HepG2 (cell line): ENCODE measurements around the gene CDC42EP1. TPM values are rescaled to one million over a fixed set of nuclear protein-coding genes. Genes with fewer than 3 reads are reported as not detected.

Experiments used
- CHD2 ChIP-seq: IDR thresholded peaks from 2 replicates; pipeline ENCODE4 v1.6.1; 2011; ENCODE audit warnings: low read depth, low read length, improper control_type of control experiment
- HDAC1 ChIP-seq: sonication (generic); formaldehyde crosslinking; IDR thresholded peaks from 2 replicates; pipeline ENCODE4 v1.5.1; 2020; ENCODE audit warnings: mild to moderate bottlenecking, missing genetic modification reagents
- MBNL3 ChIP-seq: fragments of 250-450 bp; sonication (Bioruptor Pico); conservative IDR thresholded peaks from 2 replicates; pipeline ENCODE4 v1.8.0; 2022; ENCODE audit warnings: mild to moderate bottlenecking, inconsistent platforms
- NAIF1 ChIP-seq: sonication (generic); formaldehyde crosslinking; IDR thresholded peaks from 2 replicates; pipeline ENCODE4 v1.5.0; 2020; ENCODE audit warnings: mild to moderate bottlenecking, missing genetic modification reagents, borderline replicate concordance
- SALL2 ChIP-seq: sonication (generic); formaldehyde crosslinking; IDR thresholded peaks from 2 replicates; pipeline ENCODE4 v1.8.1; 2023; ENCODE audit warnings: mild to moderate bottlenecking, missing genetic modification reagents, inconsistent platforms
- SNAPC2 ChIP-seq: sonication (generic); formaldehyde crosslinking; IDR thresholded peaks from 2 replicates; pipeline ENCODE4 v1.8.1; 2022; ENCODE audit warnings: mild to moderate bottlenecking, missing genetic modification reagents
- SNRNP70 ChIP-seq: fragments of 200-400 bp; formaldehyde crosslinking; IDR thresholded peaks from 2 replicates; pipeline ENCODE4 v1.6.1; 2017; ENCODE audit warnings: mild to moderate bottlenecking, low read depth, low read length, moderate library complexity
- ZBTB3 ChIP-seq: sonication (generic); formaldehyde crosslinking; IDR thresholded peaks from 2 replicates; pipeline ENCODE4 v1.4.0; 2020; ENCODE audit warnings: low read depth, mild to moderate bottlenecking, moderate library complexity, missing genetic modification reagents, borderline replicate concordance
- ZBTB7B ChIP-seq: sonication (generic); formaldehyde crosslinking; IDR thresholded peaks from 2 replicates; pipeline ENCODE4 v1.4.0; 2020; ENCODE audit warnings: missing genetic modification reagents
- ZBTB8A ChIP-seq: sonication (generic); formaldehyde crosslinking; IDR thresholded peaks from 2 replicates; pipeline ENCODE4 v1.4.0; 2020; ENCODE audit warnings: mild to moderate bottlenecking, low read depth, missing genetic modification reagents, borderline replicate concordance
- ZNF225 ChIP-seq: sonication (generic); formaldehyde crosslinking; IDR thresholded peaks from 2 replicates; pipeline ENCODE4 v1.4.0; 2020; ENCODE audit warnings: mild to moderate bottlenecking, missing genetic modification reagents
- ZNF296 ChIP-seq: sonication (generic); formaldehyde crosslinking; conservative IDR thresholded peaks from 2 replicates; pipeline ENCODE4 v1.5.0; 2020; ENCODE audit warnings: mild to moderate bottlenecking, missing genetic modification reagents
- ZNF350 ChIP-seq: sonication (generic); formaldehyde crosslinking; IDR thresholded peaks from 2 replicates; pipeline ENCODE4 v1.4.0; 2020; ENCODE audit warnings: mild to moderate bottlenecking, low read depth, missing genetic modification reagents, borderline replicate concordance
- ZNF468 ChIP-seq: sonication (generic); formaldehyde crosslinking; IDR thresholded peaks from 2 replicates; pipeline ENCODE4 v1.8.0; 2022; ENCODE audit warnings: mild to moderate bottlenecking, moderate library complexity, missing genetic modification reagents
- ZNF546 ChIP-seq: sonication (generic); formaldehyde crosslinking; conservative IDR thresholded peaks from 2 replicates; pipeline ENCODE4 v1.8.1; 2023; ENCODE audit warnings: mild to moderate bottlenecking, missing genetic modification reagents
- ZNF652 ChIP-seq: IDR thresholded peaks from 2 replicates; pipeline ENCODE4 v1.6.1; 2016; ENCODE audit warnings: low read depth, borderline replicate concordance
- ZNF773 ChIP-seq: sonication (generic); formaldehyde crosslinking; IDR thresholded peaks from 2 replicates; pipeline ENCODE4 v1.4.0; 2020; ENCODE audit warnings: missing genetic modification reagents, borderline replicate concordance
- polyA plus RNA-seq, 8 experiments: library from polyadenylated mRNA; depleted of rRNA in 3 of 8; stranded (reverse) in 7 of 8; unstranded in 1 of 8; fragments of >200 nt; fragmentation: Illumina TruSeq in 4 of 8; extraction: Trizol in 4 of 8; gene quantifications; 2 replicates each; pipeline versions ENCODE4 v1.2.1 to v1.2.3, GENCODE V29; 2011 to 2016; ENCODE audit warnings: low read depth in 4 of 8, missing spikeins in 1 of 8, mixed read lengths in 1 of 8; ENCODE audit not compliant: insufficient read depth in 1 of 8
- total RNA-seq, 5 experiments: library from RNA; depleted of rRNA; stranded (reverse); fragments of >200 nt; fragmentation: Illumina TruSeq; extraction: Trizol; gene quantifications; 2 replicates each; pipeline ENCODE4 v1.2.3, GENCODE V29; 2016; ENCODE audit warnings: low read depth in 1 of 5
- TF ChIP-seq, protein P1 (sequence below): sonication (generic); formaldehyde crosslinking; IDR thresholded peaks from 2 replicates; pipeline ENCODE4 v1.8.0; 2023; ENCODE audit warnings: mild to moderate bottlenecking, missing genetic modification reagents
- TF ChIP-seq, protein P2 (sequence below): sonication (generic); formaldehyde crosslinking; IDR thresholded peaks from 2 replicates; pipeline ENCODE4 v1.4.0; 2020; ENCODE audit warnings: mild to moderate bottlenecking, missing genetic modification reagents

CDC42EP1 gene
- total and polyA plus RNA-seq, 2 of the 13 experiments (the other 11 are each of a cell fraction or from before 2014, with no cell fraction given), result 17.1 to 29.5 TPM

DNA sequence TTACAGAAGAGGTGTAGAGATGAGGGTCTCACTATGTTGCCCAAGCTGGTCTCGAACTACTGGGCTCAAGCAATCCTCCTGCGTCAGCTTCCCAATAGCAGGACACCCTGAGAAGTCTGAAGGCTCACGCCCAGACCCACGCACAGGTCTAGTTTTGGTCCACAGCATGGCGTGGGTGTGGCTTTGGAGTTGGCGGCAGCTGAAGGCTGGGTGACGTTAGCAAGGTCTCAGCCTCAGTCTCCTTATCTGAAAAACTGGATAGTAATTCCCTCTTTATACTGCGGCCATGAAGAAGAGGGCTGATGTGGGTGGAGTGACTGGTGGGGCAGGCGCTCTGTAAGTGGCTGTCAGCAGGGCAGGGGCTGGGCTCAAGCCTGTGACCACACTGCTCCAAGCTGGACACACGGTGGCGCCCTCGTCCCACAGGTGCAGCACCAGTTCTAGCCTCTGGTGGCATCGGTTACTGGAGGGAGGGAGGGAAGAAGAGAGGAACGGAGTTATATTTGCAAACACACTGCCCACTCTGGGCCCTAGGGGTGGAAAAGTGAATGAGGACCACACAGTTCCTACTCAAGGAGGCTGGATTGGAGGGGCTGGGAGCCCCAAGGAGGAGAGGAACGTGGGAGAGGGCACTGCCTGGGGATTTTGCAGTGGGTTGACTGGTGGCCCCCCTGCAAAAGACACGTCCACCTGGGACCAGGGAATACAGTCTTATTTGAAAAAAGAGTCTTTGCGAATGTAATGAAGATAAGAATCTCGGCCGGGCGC, 21.5 kb upstream of the CDC42EP1 start (continued):
- TF ChIP-seq SALL2 (CRISPR knock-in tag) (peak; percentile 74; the same call in 1 of the 2 replicates), CHD2 (no peak), SNRNP70 (no peak), SNAPC2 (no peak), ZBTB7B (CRISPR knock-in tag) (no peak), ZNF225 (CRISPR knock-in tag) (no peak), ZNF546 (CRISPR knock-in tag) (no peak), ZNF296 (no peak), ZNF773 (CRISPR knock-in tag) (no peak), MBNL3 (CRISPR knock-in tag) (no peak), ZBTB8A (no peak), HDAC1 (CRISPR knock-in tag) (no peak), ZNF652 (CRISPR knock-in tag) (no peak), ZNF468 (no peak), NAIF1 (CRISPR knock-in tag) (no peak), ZNF350 (CRISPR knock-in tag) (peak; percentile 64; the same call in 1 of the 2 replicates), ZBTB3 (peak; percentile 58; the same call in 1 of the 2 replicates)
- TF ChIP-seq, protein P1, sequence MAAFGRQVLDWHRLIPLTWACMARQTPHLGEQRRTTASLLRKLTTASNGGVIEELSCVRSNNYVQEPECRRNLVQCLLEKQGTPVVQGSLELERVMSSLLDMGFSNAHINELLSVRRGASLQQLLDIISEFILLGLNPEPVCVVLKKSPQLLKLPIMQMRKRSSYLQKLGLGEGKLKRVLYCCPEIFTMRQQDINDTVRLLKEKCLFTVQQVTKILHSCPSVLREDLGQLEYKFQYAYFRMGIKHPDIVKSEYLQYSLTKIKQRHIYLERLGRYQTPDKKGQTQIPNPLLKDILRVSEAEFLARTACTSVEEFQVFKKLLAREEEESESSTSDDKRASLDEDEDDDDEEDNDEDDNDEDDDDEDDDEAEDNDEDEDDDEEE (CRISPR knock-in tag), result 0 out of 2 replicates have a peak, but pooled peaks have one; percentile 73
- TF ChIP-seq, protein P2, sequence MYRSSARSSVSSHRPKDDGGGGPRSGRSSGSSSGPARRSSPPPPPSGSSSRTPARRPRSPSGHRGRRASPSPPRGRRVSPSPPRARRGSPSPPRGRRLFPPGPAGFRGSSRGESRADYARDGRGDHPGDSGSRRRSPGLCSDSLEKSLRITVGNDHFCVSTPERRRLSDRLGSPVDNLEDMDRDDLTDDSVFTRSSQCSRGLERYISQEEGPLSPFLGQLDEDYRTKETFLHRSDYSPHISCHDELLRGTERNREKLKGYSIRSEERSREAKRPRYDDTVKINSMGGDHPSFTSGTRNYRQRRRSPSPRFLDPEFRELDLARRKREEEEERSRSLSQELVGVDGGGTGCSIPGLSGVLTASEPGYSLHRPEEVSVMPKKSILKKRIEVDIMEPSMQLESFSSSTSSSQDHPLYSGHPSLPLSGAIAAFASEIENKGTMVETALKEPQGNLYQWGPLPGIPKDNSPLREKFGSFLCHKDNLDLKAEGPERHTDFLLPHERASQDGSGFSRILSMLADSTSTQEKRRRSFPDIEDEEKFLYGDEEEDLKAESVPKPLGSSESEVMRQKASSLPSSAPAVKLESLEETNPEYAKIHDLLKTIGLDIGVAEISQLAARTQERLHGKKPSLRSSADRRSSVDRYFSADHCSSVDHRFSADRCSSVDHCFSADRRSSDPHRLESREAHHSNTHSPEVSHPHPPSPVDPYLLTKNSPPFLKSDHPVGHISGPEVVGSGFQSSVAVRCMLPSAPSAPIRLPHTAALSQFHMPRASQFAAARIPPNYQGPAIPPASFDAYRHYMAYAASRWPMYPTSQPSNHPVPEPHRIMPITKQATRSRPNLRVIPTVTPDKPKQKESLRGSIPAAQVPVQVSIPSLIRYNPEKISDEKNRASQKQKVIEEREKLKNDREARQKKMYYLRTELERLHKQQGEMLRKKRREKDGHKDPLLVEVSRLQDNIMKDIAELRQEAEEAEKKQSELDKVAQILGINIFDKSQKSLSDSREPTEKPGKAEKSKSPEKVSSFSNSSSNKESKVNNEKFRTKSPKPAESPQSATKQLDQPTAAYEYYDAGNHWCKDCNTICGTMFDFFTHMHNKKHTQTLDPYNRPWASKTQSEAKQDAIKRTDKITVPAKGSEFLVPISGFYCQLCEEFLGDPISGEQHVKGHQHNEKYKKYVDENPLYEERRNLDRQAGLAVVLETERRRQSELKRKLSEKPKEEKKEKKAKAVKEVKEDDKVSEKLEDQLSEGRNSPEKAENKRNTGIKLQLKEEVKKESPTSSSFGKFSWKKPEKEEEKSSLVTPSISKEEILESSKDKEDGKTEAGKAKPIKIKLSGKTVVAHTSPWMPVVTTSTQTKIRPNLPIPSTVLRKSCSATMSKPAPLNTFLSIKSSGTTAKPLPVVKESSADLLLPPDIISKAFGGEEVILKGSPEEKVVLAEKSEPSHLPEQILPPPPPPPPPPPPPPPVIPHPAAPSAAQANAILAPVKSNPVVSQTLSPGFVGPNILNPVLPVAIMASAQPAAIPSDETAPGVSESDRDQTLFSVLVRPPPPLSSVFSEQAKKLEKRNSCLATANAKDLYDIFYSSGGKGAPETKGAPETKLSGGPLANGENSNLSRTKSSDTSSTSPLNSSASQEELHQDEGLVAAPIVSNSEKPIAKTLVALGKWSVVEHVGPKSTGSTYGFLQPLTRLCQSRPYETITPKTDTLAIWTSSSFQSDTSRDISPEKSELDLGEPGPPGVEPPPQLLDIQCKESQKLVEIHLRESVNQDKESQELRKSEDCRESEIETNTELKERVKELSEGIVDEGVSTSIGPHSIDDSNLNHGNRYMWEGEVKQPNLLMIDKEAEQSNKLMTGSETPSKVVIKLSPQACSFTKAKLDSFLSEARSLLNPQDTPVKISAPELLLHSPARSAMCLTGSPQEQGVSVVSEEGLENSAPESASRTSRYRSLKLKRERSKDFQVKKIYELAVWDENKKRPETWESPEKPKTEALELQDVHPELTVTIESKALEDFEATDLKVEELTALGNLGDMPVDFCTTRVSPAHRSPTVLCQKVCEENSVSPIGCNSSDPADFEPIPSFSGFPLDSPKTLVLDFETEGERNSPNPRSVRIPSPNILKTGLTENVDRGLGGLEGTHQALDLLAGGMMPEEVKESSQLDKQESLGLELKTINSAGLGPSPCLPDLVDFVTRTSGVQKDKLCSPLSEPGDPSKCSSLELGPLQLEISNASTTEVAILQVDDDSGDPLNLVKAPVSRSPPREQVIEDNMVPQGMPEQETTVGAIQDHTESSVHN (CRISPR knock-in tag), result peak; percentile 69; the same call in 1 of the 2 replicates
